EL (cell line): ENCODE measurements around the gene EGLN2.
"Not testable (repeated sequence)": the region's sequence is repeated elsewhere in the genome, so short reads cannot be mapped to it uniquely, and the experiment has no call there.

Experiments
- DNase-seq: peaks from one replicate; pipeline ENCODE4 v3.0.0-alpha.2; 2016

EGLN2 gene

DNA sequence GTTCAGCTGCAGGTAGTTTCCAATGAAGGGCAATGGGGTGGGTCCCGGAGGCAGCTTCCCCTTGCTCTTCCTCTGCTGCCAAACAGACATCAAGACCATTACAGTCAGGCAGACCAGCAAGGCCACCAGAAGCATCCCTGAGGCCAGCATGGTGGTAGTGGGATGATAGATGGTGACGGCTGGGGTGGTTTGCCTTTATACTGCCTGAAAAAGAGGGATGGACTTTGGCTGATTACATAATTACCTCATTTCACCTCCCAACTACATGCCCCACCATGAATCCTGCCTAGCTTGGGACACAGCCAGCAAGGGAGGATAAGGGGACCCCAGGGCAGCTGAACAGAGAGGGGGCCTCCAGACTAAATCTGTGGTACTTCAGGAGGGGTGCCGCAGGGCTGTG, 51.3 kb downstream of the EGLN2 start, which contains the start of gene CYP2A6:
TSS of gene CYP2A6 (minus strand) at position 171 of the 400 bp plus-strand sequence. CDS start at position 150, 21 bp downstream.
- not testable (repeated sequence) for DNase-seq

GRCh38 chr19:40852467-40853152, 53.6 kb downstream of the EGLN2 start:
- DNase-seq, result not testable (repeated sequence)
